Fibroblast of skin of right quadriceps (primary cell): ENCODE data around the gene NPW.

Source experiments
- DNase-seq: peaks from one replicate; pipeline ENCODE4 v3.0.0-alpha.2; 2013

NPW gene

GRCh38 chr16:2019518-2019920 is at the start of gene NPW:
Gene NPW (plus strand): TSS chr16:2019785.
- DNase-seq, result no peak

GRCh38 chr16:1971796-1972489 is 47.6 kb upstream of the NPW start, which contains the start of gene TBL3:
Gene TBL3 (plus strand): TSS chr16:1972053. CDS start chr16:1972165, 112 bp downstream.
- DNase-seq, result peak; percentile 96

GRCh38 chr16:1972490-1972877 is 47.1 kb upstream of the NPW start:
- DNase-seq, result no peak

- no peak for DNase-seq
Measured at GRCh38 chr16:1973461-1974156, 46.0 kb upstream of the NPW start.

GRCh38 chr16:1974157-1975070 is 45.2 kb upstream of the NPW start:
- DNase-seq, result no peak

- DNase-seq, result no peak
Measured at GRCh38 chr16:1975432-1976215, 44.0 kb upstream of the NPW start.

GRCh38 chr16:1976216-1976520 is 43.4 kb upstream of the NPW start:
- no peak for DNase-seq

- no peak for DNase-seq
Measured at GRCh38 chr16:1976951-1977874, 42.4 kb upstream of the NPW start.

GRCh38 chr16:1977875-1978268 is 41.7 kb upstream of the NPW start:
- DNase-seq, result no peak

- no peak for DNase-seq
Measured at GRCh38 chr16:1978476-1979120, 41.0 kb upstream of the NPW start.

- DNase-seq, result no peak
Measured at GRCh38 chr16:1979271-1980029, 40.1 kb upstream of the NPW start.

- no peak for DNase-seq
Measured at GRCh38 chr16:1980030-1980769, 39.4 kb upstream of the NPW start.

GRCh38 chr16:1980770-1981087 is 38.9 kb upstream of the NPW start:
- no peak for DNase-seq

GRCh38 chr16:1981398-1981836 is 38.2 kb upstream of the NPW start, which contains the start of gene NOXO1:
Gene NOXO1 (minus strand): TSS chr16:1981469. CDS start chr16:1981179, 290 bp downstream.
- DNase-seq, result no peak

GRCh38 chr16:1982013-1982433 is 37.6 kb upstream of the NPW start:
- no peak for DNase-seq

- DNase-seq, result no peak
Measured at GRCh38 chr16:1982991-1983543, 36.5 kb upstream of the NPW start.

- DNase-seq, result peak; percentile 91
Measured at GRCh38 chr16:1983544-1984346, 35.8 kb upstream of the NPW start, which contains the start of gene GFER. Gene GFER (plus strand): TSS chr16:1984193. CDS start chr16:1984219, 26 bp downstream.
